Breast epithelium (tissue), 4 donors: ENCODE results near the gene GABARAP. TPM values are rescaled to one million over a fixed set of nuclear protein-coding genes. Genes with fewer than 3 reads are reported as not detected.
A peak's percentile ranks its signal among the peaks of the same experiment; 100 is the strongest.

Experiments used
- DNase-seq, 2 donors: peaks; one replicate each; pipeline ENCODE4 v3.0.0-alpha.2; 2019; ENCODE audit warnings: low spot score in 2 of 2
- H3K27ac ChIP-seq, 2 donors: fragments of 200-600 bp; sonication (generic) in 1 of 2; one replicate each; pipeline ENCODE4 v1.5.1; 2016 to 2019; ENCODE audit warnings: mild to moderate bottlenecking in 1 of 2
- H3K27me3 ChIP-seq, 2 donors: fragments of 200-600 bp; sonication (generic) in 1 of 2; one replicate each; pipeline versions ENCODE4 v1.5.1 to v1.6.0; 2017 to 2019; ENCODE audit warnings: control low read depth in 1 of 2, mild to moderate bottlenecking in 1 of 2
- H3K36me3 ChIP-seq: fragments of 200-600 bp; one replicate; pipeline ENCODE4 v1.5.1; 2019
- H3K4me1 ChIP-seq, 2 donors: fragments of 200-600 bp; sonication (generic); one replicate each; pipeline ENCODE4 v1.5.1; 2016 to 2019; ENCODE audit warnings: control low read depth in 1 of 2
- H3K4me3 ChIP-seq, 3 donors: fragments of 200-600 bp; sonication (generic); 1 replicate in 2 of 3; 2 replicates in 1 of 3; pipeline ENCODE4 v1.5.1; 2016 to 2019; ENCODE audit warnings: mild to moderate bottlenecking in 3 of 3, moderate library complexity in 2 of 3
- H3K9me3 ChIP-seq, 2 donors: fragments of 200-600 bp; sonication (generic) in 1 of 2; one replicate each; pipeline ENCODE4 v1.5.1; 2016 to 2019; ENCODE audit warnings: control low read depth in 1 of 2
- POLR2A ChIP-seq: fragments of 450-650 bp; IDR thresholded peaks from one replicate; pipeline ENCODE4 v1.6.1; 2016; ENCODE audit warnings: antibody characterized with exemption, mild to moderate bottlenecking, moderate library complexity
- POLR2AphosphoS5 ChIP-seq, 3 donors: sonication (generic); formaldehyde crosslinking; IDR thresholded peaks; one replicate each; pipeline ENCODE4 v1.6.1; 2017; ENCODE audit warnings: antibody characterized with exemption in 3 of 3
- intact Hi-C: fragments of 100-400 bp; cut with DNase I; formaldehyde crosslinking; loops from one replicate; pipeline ENCODE4 v1.15.1; 2023; ENCODE audit warnings: low total_unique reads
- total RNA-seq, 3 donors: library from RNA; depleted of rRNA; stranded (reverse); fragments of >200 nt; gene quantifications; one replicate each; pipeline ENCODE4 v1.1.0, GENCODE V29; 2016
- TF ChIP-seq, protein P1 (sequence below), 3 donors: fragments of 450-650 bp; IDR thresholded peaks; one replicate each; pipeline ENCODE4 v1.5.1; 2016 to 2017; ENCODE audit warnings: antibody characterized with exemption in 3 of 3, mild to moderate bottlenecking in 3 of 3, moderate library complexity in 3 of 3

Gene GABARAP
- total RNA-seq, 3 donors from 2014 or later, result 620 to 765 (median 631) TPM

DNA sequence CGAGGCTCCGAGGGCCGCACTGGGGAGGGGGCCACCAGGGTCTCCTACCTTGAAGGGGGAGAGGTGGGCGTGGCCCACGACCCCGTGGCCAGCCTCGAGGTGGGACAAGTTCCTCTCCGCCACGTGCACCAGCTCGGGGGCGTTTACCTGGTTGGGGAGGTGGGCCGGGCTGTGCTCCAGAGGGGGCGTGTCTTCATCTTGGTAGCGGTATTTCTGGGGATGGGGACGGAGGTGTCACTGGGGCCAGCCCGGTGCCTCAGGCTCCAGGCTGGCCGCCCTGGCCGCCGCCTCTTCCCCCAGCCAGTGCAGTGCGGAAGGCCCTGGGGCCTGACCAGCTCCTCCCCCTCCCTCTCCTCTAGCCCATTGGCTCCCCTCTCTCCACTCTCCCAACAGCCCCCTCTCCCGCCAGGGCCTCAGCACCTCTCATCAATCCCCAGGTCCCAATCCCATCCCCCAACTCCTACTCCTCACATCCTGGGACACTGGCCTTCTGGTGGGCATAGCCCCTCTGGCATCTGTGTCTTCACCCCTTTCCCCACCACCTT is 34.1 kb downstream of the GABARAP start:
- Histone ChIP-seq H3K27me3 (no peaks in the 10 kb centered on the region), H3K9me3 (no peaks in the 10 kb centered on the region)

DNA sequence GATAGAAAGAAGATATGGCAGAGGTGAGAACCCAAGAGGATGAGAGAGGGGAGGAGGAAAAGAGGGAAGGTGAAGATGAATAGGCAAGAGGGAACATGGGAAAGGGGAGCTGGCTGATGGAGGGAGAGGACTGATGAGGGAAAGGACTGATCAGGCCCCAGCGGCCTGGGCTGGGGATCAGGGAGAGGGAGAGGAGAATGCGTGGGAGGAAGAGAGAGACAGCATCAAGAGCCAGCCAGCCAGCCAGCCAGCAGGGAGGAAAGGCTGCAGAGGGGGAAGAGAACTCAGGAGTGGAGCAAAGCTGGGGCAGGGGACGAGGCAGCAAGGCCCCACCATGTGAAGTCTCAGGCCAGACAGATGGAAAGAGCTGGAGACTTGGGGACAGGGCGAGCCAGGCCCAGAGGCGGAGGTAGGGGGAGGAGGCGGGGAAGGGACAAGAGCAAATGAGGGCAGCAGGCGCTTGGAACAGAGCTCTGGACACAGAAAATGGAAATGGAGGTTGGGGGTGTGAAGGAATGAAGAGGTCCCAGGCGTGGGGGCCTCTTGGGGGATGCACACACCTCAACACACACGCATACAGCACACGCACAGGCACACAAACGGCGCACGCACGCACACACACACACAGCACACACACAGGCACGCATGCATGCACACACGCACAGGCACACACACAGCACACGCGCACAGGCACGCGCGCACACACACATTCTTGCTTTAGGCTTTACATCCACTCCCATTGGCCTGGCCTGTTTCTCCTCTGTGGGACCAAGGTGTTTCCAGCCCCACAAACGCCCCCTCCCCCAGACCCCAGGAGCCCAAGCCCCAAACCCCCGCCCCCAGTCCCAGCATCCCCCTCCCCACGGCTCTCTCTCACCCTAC is 34.9 kb downstream of the GABARAP start:
- no peak for DNase-seq
- Histone ChIP-seq H3K4me1 (no peaks in the 10 kb centered on the region), H3K4me3 (peak overlapping the region in 1 of 3 donors; percentile 11)

More for the DNA sequence above, 34.1 kb downstream of the GABARAP start:
- H3K27ac ChIP-seq, result peak overlapping the region in 1 of 2 donors; percentile 5
- no peaks in the 10 kb centered on the region for H3K36me3 ChIP-seq
- H3K4me3 ChIP-seq, result peak overlapping the region in 1 of 3 donors; percentile 11
- no peaks in the 10 kb centered on the region for H3K4me1 ChIP-seq
- TF ChIP-seq, protein P1, sequence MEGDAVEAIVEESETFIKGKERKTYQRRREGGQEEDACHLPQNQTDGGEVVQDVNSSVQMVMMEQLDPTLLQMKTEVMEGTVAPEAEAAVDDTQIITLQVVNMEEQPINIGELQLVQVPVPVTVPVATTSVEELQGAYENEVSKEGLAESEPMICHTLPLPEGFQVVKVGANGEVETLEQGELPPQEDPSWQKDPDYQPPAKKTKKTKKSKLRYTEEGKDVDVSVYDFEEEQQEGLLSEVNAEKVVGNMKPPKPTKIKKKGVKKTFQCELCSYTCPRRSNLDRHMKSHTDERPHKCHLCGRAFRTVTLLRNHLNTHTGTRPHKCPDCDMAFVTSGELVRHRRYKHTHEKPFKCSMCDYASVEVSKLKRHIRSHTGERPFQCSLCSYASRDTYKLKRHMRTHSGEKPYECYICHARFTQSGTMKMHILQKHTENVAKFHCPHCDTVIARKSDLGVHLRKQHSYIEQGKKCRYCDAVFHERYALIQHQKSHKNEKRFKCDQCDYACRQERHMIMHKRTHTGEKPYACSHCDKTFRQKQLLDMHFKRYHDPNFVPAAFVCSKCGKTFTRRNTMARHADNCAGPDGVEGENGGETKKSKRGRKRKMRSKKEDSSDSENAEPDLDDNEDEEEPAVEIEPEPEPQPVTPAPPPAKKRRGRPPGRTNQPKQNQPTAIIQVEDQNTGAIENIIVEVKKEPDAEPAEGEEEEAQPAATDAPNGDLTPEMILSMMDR (IDR thresholded peaks at IDR 0.05), result no peak
- TF ChIP-seq POLR2AphosphoS5 (IDR thresholded peaks at IDR 0.05) (no peak), POLR2A (no peak)
- intact Hi-C loops, result no loop called here
- no peak for DNase-seq

DNA sequence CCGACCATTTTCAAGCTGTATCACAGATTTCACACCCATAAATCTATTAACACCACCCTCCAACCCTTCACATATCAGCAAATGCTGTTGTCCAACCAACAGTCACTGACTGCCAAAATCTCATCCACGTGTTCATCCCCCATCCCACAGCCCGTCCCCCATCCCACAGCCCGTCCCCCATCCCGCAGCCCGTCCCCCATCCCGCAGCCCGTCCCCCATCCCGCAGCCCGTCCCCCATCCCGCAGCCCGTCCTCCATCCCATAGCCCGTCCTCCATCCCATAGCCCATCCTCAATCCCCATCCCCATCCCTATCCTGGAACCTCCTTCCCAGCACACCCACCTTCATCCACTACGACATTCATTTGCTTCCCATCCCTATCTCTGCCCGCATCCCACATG is 36.7 kb downstream of the GABARAP start:
- intact Hi-C loops, result no loop called here
- no peaks in the 10 kb centered on the region for H3K4me1 ChIP-seq
- DNase-seq, result no peak
- H3K27me3 ChIP-seq, result no peaks in the 10 kb centered on the region
- H3K36me3 ChIP-seq, result no peaks in the 10 kb centered on the region
- peak overlapping the region; percentile 45 to 71 (median 55) for H3K4me3 ChIP-seq
- no peaks in the 10 kb centered on the region for H3K9me3 ChIP-seq
- TF ChIP-seq, protein P1 (IDR thresholded peaks at IDR 0.05), result no peak
- no peak for TF ChIP-seq POLR2AphosphoS5 (IDR thresholded peaks at IDR 0.05)
- no peak for TF ChIP-seq POLR2A
- peak overlapping the region; percentile 68 to 81 for H3K27ac ChIP-seq

More for the DNA sequence above, 34.9 kb downstream of the GABARAP start:
- no peak for TF ChIP-seq POLR2AphosphoS5 (IDR thresholded peaks at IDR 0.05)
- TF ChIP-seq, protein P1 (IDR thresholded peaks at IDR 0.05), result no peak
- Histone ChIP-seq H3K27ac (peak overlapping the region; percentile 17 to 32), H3K9me3 (no peaks in the 10 kb centered on the region), H3K36me3 (no peaks in the 10 kb centered on the region), H3K27me3 (no peaks in the 10 kb centered on the region)
- intact Hi-C loops, result no loop called here

DNA sequence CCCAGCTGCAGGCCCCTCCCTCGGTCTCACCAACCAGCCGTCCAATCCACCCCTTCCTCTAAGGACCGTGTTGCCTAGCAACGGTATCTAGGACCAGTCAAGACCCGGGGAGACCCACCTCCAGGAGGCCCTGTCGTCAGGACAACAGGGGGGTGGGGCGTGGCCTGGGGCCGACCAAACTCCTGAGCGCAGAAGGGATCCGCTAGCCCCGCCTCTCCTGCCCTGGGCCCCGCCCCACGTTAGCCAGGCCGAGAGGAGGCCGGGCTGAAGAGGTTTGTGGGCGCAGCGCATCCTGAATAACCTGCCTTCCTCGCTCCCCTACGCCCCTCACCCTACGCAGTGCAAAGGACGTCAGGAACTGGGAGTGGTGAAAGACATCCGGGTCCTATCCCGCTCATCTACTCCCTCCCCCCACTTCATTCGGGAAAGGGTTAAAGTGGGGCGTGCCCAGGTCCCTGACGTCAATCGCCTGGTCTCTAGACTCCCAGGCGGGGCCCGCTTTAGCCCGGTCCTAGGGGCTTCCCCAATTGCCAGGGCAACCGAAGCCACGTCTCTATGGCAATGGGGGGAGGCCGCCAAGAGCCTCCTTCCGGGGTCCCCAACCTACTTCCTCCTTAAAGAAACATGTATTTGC is 37.3 kb downstream of the GABARAP start:
- no peaks in the 10 kb centered on the region for H3K27me3 ChIP-seq
- no peaks in the 10 kb centered on the region for H3K9me3 ChIP-seq
- H3K36me3 ChIP-seq, result no peaks in the 10 kb centered on the region
- no peaks in the 10 kb centered on the region for H3K4me1 ChIP-seq
- peak in 2 of 3 donors; percentile 31 to 61 for TF ChIP-seq POLR2AphosphoS5 (IDR thresholded peaks at IDR 0.05)
- peak; percentile 45 for TF ChIP-seq POLR2A
- TF ChIP-seq, protein P1 (IDR thresholded peaks at IDR 0.05), result no peak
- peak overlapping the region; percentile 68 to 81 for H3K27ac ChIP-seq
- peak; percentile 61 to 73 for DNase-seq
- peak overlapping the region; percentile 45 to 71 (median 55) for H3K4me3 ChIP-seq
- intact Hi-C loops, result no loop called here
